Upper lobe of left lung (tissue), 4 donors: ENCODE results near the gene FMO4.
"Not testable (repeated sequence)": the region's sequence is repeated elsewhere in the genome, so short reads cannot be mapped to it uniquely, and the experiment has no call there.

Source experiments
- CTCF ChIP-seq, 6 experiments: fragments of 450-650 bp in 4 of 6; fragments of 200-600 bp in 2 of 6; sonication (generic) in 2 of 6; IDR thresholded peaks; one replicate each; pipeline ENCODE4 v1.5.1; 2016 to 2019; ENCODE audit warnings: antibody characterized with exemption in 6 of 6
- EP300 ChIP-seq, 4 donors: sonication (generic); formaldehyde crosslinking; IDR thresholded peaks; one replicate each; pipeline ENCODE4 v1.5.1; 2017; ENCODE audit warnings: antibody characterized with exemption in 4 of 4, control low read depth in 2 of 4
- POLR2A ChIP-seq, 4 donors: fragments of 450-650 bp; IDR thresholded peaks; one replicate each; pipeline ENCODE4 v1.5.1; 2016 to 2017; ENCODE audit warnings: antibody characterized with exemption in 4 of 4, mild to moderate bottlenecking in 2 of 4
- POLR2AphosphoS5 ChIP-seq, 2 donors: sonication (generic); formaldehyde crosslinking; IDR thresholded peaks; one replicate each; pipeline ENCODE4 v1.5.1; 2017; ENCODE audit warnings: antibody characterized with exemption in 2 of 2

DNA sequence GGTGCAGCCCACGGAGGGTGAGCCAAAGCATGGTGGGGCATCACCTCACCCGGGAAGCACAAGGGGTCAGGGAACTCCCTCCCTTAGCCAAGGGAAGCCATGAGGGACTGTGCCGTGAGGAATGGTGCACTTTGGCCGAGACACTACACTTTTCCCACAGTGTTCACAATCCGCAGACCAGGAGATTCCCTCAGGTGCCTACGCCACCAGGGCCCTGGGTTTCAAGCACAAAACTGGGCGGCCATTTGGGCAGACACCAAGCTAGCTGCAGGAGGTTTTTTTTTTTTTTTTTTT, 45.3 kb downstream of the FMO4 start:
- TF ChIP-seq CTCF, POLR2AphosphoS5, EP300, POLR2A (IDR thresholded peaks at IDR 0.05): not testable (repeated sequence)
